Endothelial cell of umbilical vein (primary cell): ENCODE data around the gene TNFSF13. TPM values are rescaled to one million over a fixed set of nuclear protein-coding genes. Genes with fewer than 3 reads are reported as not detected.

Source experiments
- BruUV-seq: library from RNA; stranded (reverse); fragments of 400-500 nt; replicated peaks from 2 replicates; lab custom pipeline; 2021; lab: Mats Ljungman, UMichigan
- CTCF ChIA-PET: fragments of 300-600, 350-600 bp; sonication (Branson Sonifier 250); formaldehyde crosslinking; loops from one replicate; lab custom pipeline; 2021; ENCODE audit warnings: antibody characterized with exemption, inconsistent platforms; lab: Charles Lee
- POLR2A ChIA-PET: fragments of 300-600, 350-600 bp; sonication (Branson Sonifier 250); formaldehyde crosslinking; loops from one replicate; lab custom pipeline; 2021; ENCODE audit warnings: antibody characterized with exemption, inconsistent platforms; lab: Charles Lee
- DNase-seq: peaks from one replicate; pipeline ENCODE4 v3.0.0-alpha.2; 2011; ENCODE audit warnings: low read depth, low spot score
- FAIRE-seq: peaks from 2 replicates; lab custom pipeline; 2011; peaks lifted over from hg19 to GRCh38; lab: Jason Lieb, UNC
- H2AFZ ChIP-seq: 2 replicates; pipeline ENCODE4 v1.6.0; 2012; ENCODE audit warnings: low read depth, low read length, control low read depth, inconsistent platforms
- H3K27ac ChIP-seq: 2 replicates; pipeline ENCODE4 v1.5.1; 2011; ENCODE audit warnings: low read depth, mild to moderate bottlenecking, control low read depth, low read length, moderate library complexity; ENCODE audit not compliant: insufficient read depth
- H3K27me3 ChIP-seq, 2 experiments: 2 replicates each; pipeline versions ENCODE4 v1.6.0 to v1.6.1; 2011; ENCODE audit warnings: low read length in 2 of 2, mixed read lengths in 1 of 2; ENCODE audit not compliant: control insufficient read depth in 2 of 2, insufficient read depth in 2 of 2
- H3K36me3 ChIP-seq, 2 experiments: 2 replicates in 1 of 2; 3 replicates in 1 of 2; pipeline ENCODE4 v1.5.1; 2011; ENCODE audit warnings: low read length in 2 of 2, mild to moderate bottlenecking in 1 of 2, moderate library complexity in 1 of 2; ENCODE audit not compliant: control insufficient read depth in 2 of 2, insufficient read depth in 2 of 2; ENCODE audit errors: extremely low read depth in 1 of 2
- H3K4me1 ChIP-seq: 3 replicates; pipeline ENCODE4 v1.5.1; 2011; ENCODE audit warnings: mild to moderate bottlenecking, low read length; ENCODE audit not compliant: control insufficient read depth, insufficient read depth; ENCODE audit errors: extremely low read depth
- H3K4me2 ChIP-seq: 2 replicates; pipeline ENCODE4 v1.6.1; 2011; ENCODE audit warnings: low read length, control low read depth, mixed read lengths; ENCODE audit not compliant: insufficient read depth
- H3K4me3 ChIP-seq, 3 experiments: fragments of 200-600 bp in 1 of 3; sonication (generic), shearing (Covaris generic) in 1 of 3; replicated peaks in 1 of 3; 2 replicates each; pipeline ENCODE4 v1.5.1; 2011 to 2016; ENCODE audit warnings: control low read depth in 3 of 3, low read length in 3 of 3, mild to moderate bottlenecking in 2 of 3, inconsistent platforms in 1 of 3, low read depth in 1 of 3, moderate library complexity in 1 of 3; ENCODE audit not compliant: insufficient read depth in 1 of 3
- H3K79me2 ChIP-seq: 2 replicates; pipeline ENCODE4 v1.6.0; 2012; ENCODE audit warnings: low read length, inconsistent platforms; ENCODE audit not compliant: control insufficient read depth, insufficient read depth
- H3K9ac ChIP-seq: replicated peaks from 2 replicates; pipeline ENCODE3; 2011; ENCODE audit warnings: low read length, control low read depth; ENCODE audit not compliant: insufficient read depth; ENCODE audit errors: extremely low read depth
- H3K9me1 ChIP-seq: replicated peaks from 3 replicates; pipeline ENCODE4 v1.6.0; 2011; ENCODE audit warnings: mild to moderate bottlenecking, low read length; ENCODE audit not compliant: control insufficient read depth, insufficient read depth; ENCODE audit errors: extremely low read depth
- H3K9me3 ChIP-seq: replicated peaks from 2 replicates; pipeline ENCODE4 v1.5.1; 2012; ENCODE audit warnings: low read length, inconsistent platforms; ENCODE audit not compliant: control insufficient read depth, insufficient read depth
- H4K20me1 ChIP-seq: replicated peaks from 2 replicates; pipeline ENCODE3; 2011; ENCODE audit warnings: mild to moderate bottlenecking, low read length; ENCODE audit not compliant: control insufficient read depth, insufficient read depth; ENCODE audit errors: extremely low read depth
- CTCF ChIP-seq, 2 donors: IDR thresholded peaks; 1 replicate in 1 of 2; 2 replicates in 1 of 2; pipeline ENCODE4 v1.5.1; 2011; ENCODE audit warnings: low read length in 2 of 2, mild to moderate bottlenecking in 2 of 2, moderate library complexity in 2 of 2, control low read depth in 1 of 2, inconsistent platforms in 1 of 2, low read depth in 1 of 2; ENCODE audit not compliant: insufficient read depth in 1 of 2; ENCODE audit errors: extremely low read depth in 1 of 2
- EZH2 ChIP-seq: IDR thresholded peaks from 2 replicates; pipeline ENCODE4 v1.6.1; 2012; ENCODE audit warnings: borderline replicate concordance, low read depth, mild to moderate bottlenecking, moderate library complexity, low read length, inconsistent platforms; ENCODE audit not compliant: severe bottlenecking
- FOS ChIP-seq: IDR thresholded peaks from 2 replicates; pipeline ENCODE4 v1.6.1; 2011; ENCODE audit warnings: mild to moderate bottlenecking, low read length, moderate library complexity, borderline replicate concordance; ENCODE audit not compliant: insufficient read depth
- GATA2 ChIP-seq: IDR thresholded peaks from 2 replicates; pipeline ENCODE4 v1.7.0; 2011; ENCODE audit warnings: low read depth, mild to moderate bottlenecking, moderate library complexity, mixed read lengths, low read length; ENCODE audit not compliant: insufficient read length, insufficient read depth
- JUN ChIP-seq: IDR thresholded peaks from 2 replicates; pipeline ENCODE4 v1.6.1; 2011; ENCODE audit warnings: borderline replicate concordance, low read depth; ENCODE audit not compliant: insufficient read length, insufficient read depth
- MYC ChIP-seq: IDR thresholded peaks from one replicate; pipeline ENCODE4 v1.6.1; 2011; ENCODE audit warnings: mild to moderate bottlenecking, low read depth, low read length
- POLR2A ChIP-seq: IDR thresholded peaks from 2 replicates; pipeline ENCODE4 v1.6.1; 2012; ENCODE audit warnings: low read depth, mild to moderate bottlenecking, control low read depth, low read length
- POLR2AphosphoS5 ChIP-seq: IDR thresholded peaks from 2 replicates; pipeline ENCODE4 v1.6.1; 2012; ENCODE audit warnings: low read depth, mild to moderate bottlenecking, control low read depth, low read length, moderate library complexity; ENCODE audit not compliant: insufficient read depth
- dilution Hi-C: fragments of 300-500 bp; cut with MboI; formaldehyde crosslinking; loops from one replicate; pipeline ENCODE4 v1.15.0; 2019; ENCODE audit warnings: low sequenced_read_pairs; ENCODE audit not compliant: extremely low pct_ligation_motif_present
- intact Hi-C: fragments of 100-400 bp; cut with micrococcal nuclease; formaldehyde crosslinking; loops from one replicate; pipeline ENCODE4 v1.10.0; 2022
- polyA plus RNA-seq, 4 experiments: library from polyadenylated mRNA; depleted of rRNA in 3 of 4; stranded (reverse) in 3 of 4; unstranded in 1 of 4; fragments of >200 nt; gene quantifications; 2 replicates each; pipeline versions ENCODE4 v1.2.1 to v1.2.3, GENCODE V29; 2011 to 2012; ENCODE audit warnings: missing spikeins in 1 of 4
- total RNA-seq: library from RNA; stranded (reverse); gene quantifications from 2 replicates; pipeline ENCODE4 v1.2.3, GENCODE V29; 2021

Gene TNFSF13
- total and polyA plus RNA-seq, 2 donors (not counting 3 experiments of a cell fraction or from before 2014, with no cell fraction given) = 3.6 to 5.4 TPM

- ChIA-PET POLR2A (no interaction called here), CTCF (interaction anchor here (0.9 to 3.5 kb wide), 4 partner anchors 50 to 80 kb away, joined by 3 to 29 read pairs (median 7); partner anchors contain the start of genes SENP3 and TNFSF13)
- BruUV-seq = no TSS peak
These were observed 49.7 kb upstream of the TNFSF13 start for GRCh38 chr17:7508846-7509245.

More at GRCh38 chr17:7508846-7509245, 49.7 kb upstream of the TNFSF13 start:
- Histone ChIP-seq H3K4me3 (no peak overlapping the region), H4K20me1 (no peaks in the 10 kb centered on the region), H3K9ac (no peak overlapping the region), H3K9me3 (no peaks in the 10 kb centered on the region), H3K9me1 (no peaks in the 10 kb centered on the region), H3K36me3 (peaks cover 22 to 60% of the 10 kb centered on the region in 2 experiments), H3K79me2 (no peaks in the 10 kb centered on the region), H3K4me1 (no peaks in the 10 kb centered on the region), H2AFZ (no peak overlapping the region), H3K4me2 (no peak overlapping the region), H3K27ac (no peak overlapping the region), H3K27me3 (no peaks in the 10 kb centered on the region)
- DNase-seq (no peak), FAIRE-seq (no peak)
- TF ChIP-seq POLR2AphosphoS5 (no peak), MYC (no peak), POLR2A (no peak), GATA2 (no peak), FOS (no peak), JUN (no peak), CTCF (IDR thresholded peaks at IDR 0.05; ENCODE audit: extremely low read depth in 1 of 2, insufficient read depth in 1 of 2, low read depth in 1 of 2, low read length in 2 of 2) (no peak), EZH2 (no peak)
- dilution Hi-C loops (no loop called here), intact Hi-C loops (no loop called here)
